Endothelial cell of umbilical vein (primary cell): ENCODE data around the gene ARL8B. TPM values are rescaled to one million over a fixed set of nuclear protein-coding genes. Genes with fewer than 3 reads are reported as not detected.

Experiments
- BruUV-seq: library from RNA; stranded (reverse); fragments of 400-500 nt; replicated peaks from 2 replicates; lab custom pipeline; 2021; lab: Mats Ljungman, UMichigan
- CTCF ChIA-PET: fragments of 300-600, 350-600 bp; sonication (Branson Sonifier 250); formaldehyde crosslinking; loops from one replicate; lab custom pipeline; 2021; ENCODE audit warnings: antibody characterized with exemption, inconsistent platforms; lab: Charles Lee
- POLR2A ChIA-PET: fragments of 300-600, 350-600 bp; sonication (Branson Sonifier 250); formaldehyde crosslinking; loops from one replicate; lab custom pipeline; 2021; ENCODE audit warnings: antibody characterized with exemption, inconsistent platforms; lab: Charles Lee
- DNase-seq: peaks from one replicate; pipeline ENCODE4 v3.0.0-alpha.2; 2011; ENCODE audit warnings: low read depth, low spot score
- FAIRE-seq: peaks from 2 replicates; lab custom pipeline; 2011; peaks lifted over from hg19 to GRCh38; lab: Jason Lieb, UNC
- H2AFZ ChIP-seq: 2 replicates; pipeline ENCODE4 v1.6.0; 2012; ENCODE audit warnings: low read depth, low read length, control low read depth, inconsistent platforms
- H3K27ac ChIP-seq: 2 replicates; pipeline ENCODE4 v1.5.1; 2011; ENCODE audit warnings: low read depth, mild to moderate bottlenecking, control low read depth, low read length, moderate library complexity; ENCODE audit not compliant: insufficient read depth
- H3K27me3 ChIP-seq, 2 experiments: 2 replicates each; pipeline versions ENCODE4 v1.6.0 to v1.6.1; 2011; ENCODE audit warnings: low read length in 2 of 2, mixed read lengths in 1 of 2; ENCODE audit not compliant: control insufficient read depth in 2 of 2, insufficient read depth in 2 of 2
- H3K36me3 ChIP-seq, 2 experiments: 2 replicates in 1 of 2; 3 replicates in 1 of 2; pipeline ENCODE4 v1.5.1; 2011; ENCODE audit warnings: low read length in 2 of 2, mild to moderate bottlenecking in 1 of 2, moderate library complexity in 1 of 2; ENCODE audit not compliant: control insufficient read depth in 2 of 2, insufficient read depth in 2 of 2; ENCODE audit errors: extremely low read depth in 1 of 2
- H3K4me1 ChIP-seq: 3 replicates; pipeline ENCODE4 v1.5.1; 2011; ENCODE audit warnings: mild to moderate bottlenecking, low read length; ENCODE audit not compliant: control insufficient read depth, insufficient read depth; ENCODE audit errors: extremely low read depth
- H3K4me2 ChIP-seq: 2 replicates; pipeline ENCODE4 v1.6.1; 2011; ENCODE audit warnings: low read length, control low read depth, mixed read lengths; ENCODE audit not compliant: insufficient read depth
- H3K4me3 ChIP-seq, 3 experiments: fragments of 200-600 bp in 1 of 3; sonication (generic), shearing (Covaris generic) in 1 of 3; replicated peaks in 1 of 3; 2 replicates each; pipeline ENCODE4 v1.5.1; 2011 to 2016; ENCODE audit warnings: control low read depth in 3 of 3, low read length in 3 of 3, mild to moderate bottlenecking in 2 of 3, inconsistent platforms in 1 of 3, low read depth in 1 of 3, moderate library complexity in 1 of 3; ENCODE audit not compliant: insufficient read depth in 1 of 3
- H3K79me2 ChIP-seq: 2 replicates; pipeline ENCODE4 v1.6.0; 2012; ENCODE audit warnings: low read length, inconsistent platforms; ENCODE audit not compliant: control insufficient read depth, insufficient read depth
- H3K9ac ChIP-seq: replicated peaks from 2 replicates; pipeline ENCODE3; 2011; ENCODE audit warnings: low read length, control low read depth; ENCODE audit not compliant: insufficient read depth; ENCODE audit errors: extremely low read depth
- H3K9me1 ChIP-seq: replicated peaks from 3 replicates; pipeline ENCODE4 v1.6.0; 2011; ENCODE audit warnings: mild to moderate bottlenecking, low read length; ENCODE audit not compliant: control insufficient read depth, insufficient read depth; ENCODE audit errors: extremely low read depth
- H3K9me3 ChIP-seq: replicated peaks from 2 replicates; pipeline ENCODE4 v1.5.1; 2012; ENCODE audit warnings: low read length, inconsistent platforms; ENCODE audit not compliant: control insufficient read depth, insufficient read depth
- H4K20me1 ChIP-seq: replicated peaks from 2 replicates; pipeline ENCODE3; 2011; ENCODE audit warnings: mild to moderate bottlenecking, low read length; ENCODE audit not compliant: control insufficient read depth, insufficient read depth; ENCODE audit errors: extremely low read depth
- CTCF ChIP-seq, 2 donors: IDR thresholded peaks; 1 replicate in 1 of 2; 2 replicates in 1 of 2; pipeline ENCODE4 v1.5.1; 2011; ENCODE audit warnings: low read length in 2 of 2, mild to moderate bottlenecking in 2 of 2, moderate library complexity in 2 of 2, control low read depth in 1 of 2, inconsistent platforms in 1 of 2, low read depth in 1 of 2; ENCODE audit not compliant: insufficient read depth in 1 of 2; ENCODE audit errors: extremely low read depth in 1 of 2
- EZH2 ChIP-seq: IDR thresholded peaks from 2 replicates; pipeline ENCODE4 v1.6.1; 2012; ENCODE audit warnings: borderline replicate concordance, low read depth, mild to moderate bottlenecking, moderate library complexity, low read length, inconsistent platforms; ENCODE audit not compliant: severe bottlenecking
- FOS ChIP-seq: IDR thresholded peaks from 2 replicates; pipeline ENCODE4 v1.6.1; 2011; ENCODE audit warnings: mild to moderate bottlenecking, low read length, moderate library complexity, borderline replicate concordance; ENCODE audit not compliant: insufficient read depth
- GATA2 ChIP-seq: IDR thresholded peaks from 2 replicates; pipeline ENCODE4 v1.7.0; 2011; ENCODE audit warnings: low read depth, mild to moderate bottlenecking, moderate library complexity, mixed read lengths, low read length; ENCODE audit not compliant: insufficient read length, insufficient read depth
- JUN ChIP-seq: IDR thresholded peaks from 2 replicates; pipeline ENCODE4 v1.6.1; 2011; ENCODE audit warnings: borderline replicate concordance, low read depth; ENCODE audit not compliant: insufficient read length, insufficient read depth
- MAX ChIP-seq: IDR thresholded peaks from 2 replicates; pipeline ENCODE4 v1.6.1; 2011; ENCODE audit not compliant: insufficient read depth, insufficient read length
- MYC ChIP-seq: IDR thresholded peaks from one replicate; pipeline ENCODE4 v1.6.1; 2011; ENCODE audit warnings: mild to moderate bottlenecking, low read depth, low read length
- POLR2A ChIP-seq: IDR thresholded peaks from 2 replicates; pipeline ENCODE4 v1.6.1; 2012; ENCODE audit warnings: low read depth, mild to moderate bottlenecking, control low read depth, low read length
- POLR2AphosphoS5 ChIP-seq: IDR thresholded peaks from 2 replicates; pipeline ENCODE4 v1.6.1; 2012; ENCODE audit warnings: low read depth, mild to moderate bottlenecking, control low read depth, low read length, moderate library complexity; ENCODE audit not compliant: insufficient read depth
- dilution Hi-C: fragments of 300-500 bp; cut with MboI; formaldehyde crosslinking; loops from one replicate; pipeline ENCODE4 v1.15.0; 2019; ENCODE audit warnings: low sequenced_read_pairs; ENCODE audit not compliant: extremely low pct_ligation_motif_present
- intact Hi-C: fragments of 100-400 bp; cut with micrococcal nuclease; formaldehyde crosslinking; loops from one replicate; pipeline ENCODE4 v1.10.0; 2022
- polyA plus RNA-seq, 4 experiments: library from polyadenylated mRNA; depleted of rRNA in 3 of 4; stranded (reverse) in 3 of 4; unstranded in 1 of 4; fragments of >200 nt; gene quantifications; 2 replicates each; pipeline versions ENCODE4 v1.2.1 to v1.2.3, GENCODE V29; 2011 to 2012; ENCODE audit warnings: missing spikeins in 1 of 4
- total RNA-seq: library from RNA; stranded (reverse); gene quantifications from 2 replicates; pipeline ENCODE4 v1.2.3, GENCODE V29; 2021

Gene ARL8B
- total and polyA plus RNA-seq, 2 donors (not counting 3 experiments of a cell fraction or from before 2014, with no cell fraction given) = 32.1 to 58.2 TPM

- H4K20me1 ChIP-seq = peaks cover 11% of the 10 kb centered on the region
- no peaks in the 10 kb centered on the region for H3K27me3 ChIP-seq
- H3K9ac ChIP-seq = no peak overlapping the region
- ChIA-PET CTCF (interaction anchor here (1.2 kb wide), 1 partner anchor 39 kb away, joined by 4 read pairs; no protein-coding TSS in a partner anchor), POLR2A (no interaction called here)
- H3K4me2 ChIP-seq = no peak overlapping the region
- H3K9me1 ChIP-seq = no peaks in the 10 kb centered on the region
- FAIRE-seq = no peak
- dilution Hi-C loops (no loop called here), intact Hi-C loops (no loop called here)
- no peak overlapping the region for H3K27ac ChIP-seq
- no peak for TF ChIP-seq GATA2
- TF ChIP-seq POLR2AphosphoS5 = no peak
- no peak for TF ChIP-seq JUN
- no peak for TF ChIP-seq MYC
- no peak for TF ChIP-seq MAX
- no peak for TF ChIP-seq EZH2
- no peak for TF ChIP-seq CTCF (IDR thresholded peaks at IDR 0.05; ENCODE audit: extremely low read depth in 1 of 2, insufficient read depth in 1 of 2, low read depth in 1 of 2, low read length in 2 of 2)
- no peak for TF ChIP-seq FOS
- no peak for TF ChIP-seq POLR2A
- no peak overlapping the region for H2AFZ ChIP-seq
- no peak overlapping the region for H3K4me3 ChIP-seq
- H3K4me1 ChIP-seq = peaks cover 6% of the 10 kb centered on the region
- BruUV-seq = no TSS peak
- DNase-seq = no peak
- H3K36me3 ChIP-seq = peaks cover 0 to under 1% of the 10 kb centered on the region in 2 experiments
- peaks cover 76% of the 10 kb centered on the region for H3K79me2 ChIP-seq
- H3K9me3 ChIP-seq = no peaks in the 10 kb centered on the region
Observed at GRCh38 chr3:5166846-5167245, 44.8 kb downstream of the ARL8B start.
